AG09319 (cell line): ENCODE results near the gene CALCOCO2.

ENCODE experiments used
- DNase-seq: peaks from one replicate; pipeline ENCODE4 v3.0.0-alpha.2; 2010; ENCODE audit warnings: low read depth; ENCODE audit errors: extremely low read depth
- TF ChIP-seq, protein P1 (sequence below): IDR thresholded peaks from 2 replicates; pipeline ENCODE4 v1.5.1; 2011; ENCODE audit warnings: low read depth, mild to moderate bottlenecking, inconsistent platforms, low read length, moderate library complexity

The CALCOCO2 gene

DNA sequence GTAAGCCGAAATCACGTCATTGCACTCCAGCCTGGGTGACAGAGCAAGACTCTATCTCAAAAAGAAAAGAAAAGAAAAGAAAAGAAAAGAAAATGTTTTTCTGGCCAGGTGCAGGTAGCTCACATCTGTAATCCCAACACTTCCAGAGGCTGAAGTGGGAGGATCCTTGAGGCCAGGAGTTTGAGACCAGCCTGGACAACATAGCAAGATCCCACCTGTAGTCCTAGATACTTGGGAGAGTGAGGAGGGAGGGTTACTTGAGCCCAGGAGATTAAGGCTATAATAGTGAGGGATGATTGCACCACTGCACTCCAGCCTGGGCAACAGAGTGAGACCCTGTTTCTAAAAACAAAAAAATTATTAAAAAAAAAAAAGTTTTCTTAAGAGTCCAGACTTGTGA lies 59.3 kb downstream of the CALCOCO2 start:
- TF ChIP-seq, protein P1, sequence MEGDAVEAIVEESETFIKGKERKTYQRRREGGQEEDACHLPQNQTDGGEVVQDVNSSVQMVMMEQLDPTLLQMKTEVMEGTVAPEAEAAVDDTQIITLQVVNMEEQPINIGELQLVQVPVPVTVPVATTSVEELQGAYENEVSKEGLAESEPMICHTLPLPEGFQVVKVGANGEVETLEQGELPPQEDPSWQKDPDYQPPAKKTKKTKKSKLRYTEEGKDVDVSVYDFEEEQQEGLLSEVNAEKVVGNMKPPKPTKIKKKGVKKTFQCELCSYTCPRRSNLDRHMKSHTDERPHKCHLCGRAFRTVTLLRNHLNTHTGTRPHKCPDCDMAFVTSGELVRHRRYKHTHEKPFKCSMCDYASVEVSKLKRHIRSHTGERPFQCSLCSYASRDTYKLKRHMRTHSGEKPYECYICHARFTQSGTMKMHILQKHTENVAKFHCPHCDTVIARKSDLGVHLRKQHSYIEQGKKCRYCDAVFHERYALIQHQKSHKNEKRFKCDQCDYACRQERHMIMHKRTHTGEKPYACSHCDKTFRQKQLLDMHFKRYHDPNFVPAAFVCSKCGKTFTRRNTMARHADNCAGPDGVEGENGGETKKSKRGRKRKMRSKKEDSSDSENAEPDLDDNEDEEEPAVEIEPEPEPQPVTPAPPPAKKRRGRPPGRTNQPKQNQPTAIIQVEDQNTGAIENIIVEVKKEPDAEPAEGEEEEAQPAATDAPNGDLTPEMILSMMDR = no peak
- DNase-seq = no peak

DNA sequence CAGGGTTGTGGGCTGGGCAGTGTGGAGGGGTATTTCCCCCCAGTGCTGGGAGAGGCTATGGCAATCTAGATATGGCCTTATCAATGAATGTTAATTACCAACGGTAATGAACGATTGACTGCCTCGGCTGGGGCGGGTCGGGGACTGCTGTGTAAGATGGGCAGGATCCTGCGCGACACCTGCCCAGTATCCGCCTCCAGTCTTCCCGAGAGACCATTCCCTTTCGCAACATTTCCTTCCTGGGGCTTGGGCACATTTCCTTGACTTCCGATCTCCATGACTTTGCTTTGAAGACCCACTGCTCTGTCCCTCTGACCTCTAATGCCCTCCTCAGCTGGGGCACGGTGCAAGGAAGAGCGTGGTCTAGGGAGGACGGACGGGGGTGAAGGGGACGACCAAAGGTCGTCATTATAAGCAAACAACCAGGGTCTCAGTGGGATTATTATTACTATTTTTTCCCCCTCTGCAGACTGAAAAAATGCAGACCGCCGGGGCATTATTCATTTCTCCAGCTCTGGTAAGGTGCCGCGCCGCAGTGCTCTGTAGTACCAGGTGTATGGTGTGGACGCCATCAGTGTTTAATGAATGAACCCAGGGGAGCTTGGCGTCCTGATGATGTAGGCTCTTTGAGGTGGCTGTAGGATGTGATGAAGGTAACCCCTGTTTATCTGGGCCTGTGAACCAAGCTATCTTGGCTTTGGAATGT lies 62.3 kb downstream of the CALCOCO2 start:
- no peak for DNase-seq

GRCh38 chr17:48893646-48894508 lies 63.0 kb downstream of the CALCOCO2 start:
- DNase-seq = no peak
- TF ChIP-seq, protein P1 = no peak

More for the DNA sequence above, 62.3 kb downstream of the CALCOCO2 start:
- TF ChIP-seq, protein P1 = no peak

GRCh38 chr17:48894886-48895285 lies 64.1 kb downstream of the CALCOCO2 start:
- no peak for DNase-seq
- TF ChIP-seq, protein P1 = no peak

DNA sequence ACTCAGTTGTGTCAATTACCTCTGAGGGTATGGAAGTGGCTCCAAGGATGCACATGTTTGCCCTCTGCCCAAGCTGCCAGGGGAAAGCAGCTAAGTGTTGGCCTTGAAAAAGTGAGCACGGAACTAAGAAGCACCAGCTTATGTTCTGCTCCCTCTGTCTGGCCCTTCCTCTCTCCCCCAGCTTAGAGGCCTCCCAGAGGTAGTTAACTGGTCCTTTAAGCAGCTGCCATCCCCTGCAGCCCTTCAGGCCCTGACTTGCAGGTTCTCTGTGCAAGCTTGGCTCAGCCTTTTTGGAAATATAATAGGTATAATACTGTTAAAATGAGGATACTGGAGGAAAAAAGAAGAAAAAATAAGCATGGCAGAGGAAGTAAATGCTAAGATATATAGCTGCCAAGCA lies 70.4 kb downstream of the CALCOCO2 start:
- no peak for DNase-seq
- TF ChIP-seq, protein P1 = no peak

GRCh38 chr17:48903401-48903800 lies 72.6 kb downstream of the CALCOCO2 start:
- TF ChIP-seq, protein P1 = no peak
- no peak for DNase-seq

DNA sequence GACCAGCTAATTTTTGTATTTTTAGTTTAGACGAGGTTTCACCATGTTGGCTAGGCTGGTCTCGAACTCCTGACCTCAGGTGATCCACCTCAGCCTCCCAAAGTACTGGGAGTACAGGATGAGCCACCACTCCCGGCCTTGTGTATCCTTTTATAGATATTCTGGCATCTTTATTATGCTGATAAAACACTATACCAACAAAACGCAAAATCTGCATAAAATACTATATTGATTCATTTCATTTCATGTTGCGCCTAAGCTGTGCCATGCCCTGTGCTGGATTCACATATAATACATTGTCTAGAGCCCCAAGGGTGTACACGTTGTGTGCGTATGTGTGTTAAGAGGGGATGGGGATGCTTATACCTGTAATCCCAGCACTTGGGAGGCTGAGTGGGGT lies 73.6 kb downstream of the CALCOCO2 start:
- TF ChIP-seq, protein P1 = no peak
- no peak for DNase-seq
